Measurements from ENCODE around the gene RCE1. TPM values are rescaled to one million over a fixed set of nuclear protein-coding genes. Genes with fewer than 3 reads are reported as not detected.

Gene RCE1
- total RNA-seq, 1 experiment from 2014 or later: 33.1 TPM

DNA sequence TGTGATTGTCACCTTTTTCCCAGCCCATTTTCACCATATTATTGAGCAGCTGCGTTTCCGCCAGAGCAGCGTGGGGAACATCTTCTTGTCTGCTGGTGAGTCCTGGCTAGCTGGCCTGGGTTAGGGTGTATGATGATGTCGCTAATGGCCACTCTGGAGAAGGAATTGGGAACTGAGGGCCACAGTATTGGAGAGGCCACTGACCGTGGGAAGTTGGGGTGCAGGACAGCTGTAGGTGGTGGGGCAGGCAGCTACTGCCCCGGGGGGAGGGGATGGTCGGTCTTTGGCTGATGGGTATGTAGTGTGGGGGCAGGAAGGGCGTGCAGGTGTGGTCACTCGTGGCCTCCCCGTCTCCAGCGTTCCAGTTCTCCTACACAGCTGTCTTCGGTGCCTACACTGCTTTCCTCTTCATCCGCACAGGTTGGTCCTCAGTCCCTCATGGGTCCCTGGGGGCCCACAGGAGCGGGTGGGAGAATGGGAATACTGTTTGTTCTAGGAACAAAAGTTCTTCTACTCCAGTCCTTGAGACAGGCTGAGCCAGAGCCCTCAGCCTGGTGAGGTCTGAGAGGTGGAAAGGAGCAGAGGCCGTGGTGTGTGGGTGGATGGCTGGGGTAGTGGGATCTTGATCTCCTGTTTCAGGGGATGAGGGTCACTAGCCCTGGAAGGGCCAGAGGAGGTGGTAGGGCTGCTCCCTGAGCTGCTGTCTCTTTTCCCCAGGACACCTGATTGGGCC lies 2.1 kb downstream of the RCE1 start:
- CTCF ChIA-PET: interaction anchor here (0.7 kb wide), 1 partner anchor 193 kb away, joined by 5 read pairs; no protein-coding TSS in a partner anchor
- Histone ChIP-seq H3K9me3 (ENCODE audit: low read depth, low read length, poor library complexity, severe bottlenecking) (no peaks in the 10 kb centered on the region), H3K27me3 (replicated peaks; ENCODE audit: insufficient read depth, low read depth, low read length, poor library complexity) (no peaks in the 10 kb centered on the region), H3K4me3 (ENCODE audit: low read depth, low read length, poor library complexity, severe bottlenecking) (no peak overlapping the region), H3K27ac (ENCODE audit: low read depth, low read length, poor library complexity, severe bottlenecking) (no peak overlapping the region), H3K4me1 (ENCODE audit: insufficient read depth, low read length, poor library complexity, severe bottlenecking) (peaks cover 9% of the 10 kb centered on the region), H3K36me3 (ENCODE audit: insufficient read depth, low read length, poor library complexity, severe bottlenecking) (peaks cover 41% of the 10 kb centered on the region)
- POLR2A ChIA-PET (ENCODE audit: low non-redundant PET): no interaction called here
- TF ChIP-seq EZH2 (IDR thresholded peaks at IDR 0.05; ENCODE audit: borderline replicate concordance, low read depth, low read length, poor library complexity, severe bottlenecking) (no peak), CTCF (conservative IDR thresholded peaks at IDR 0.05; ENCODE audit: low read depth, low read length) (no peak)
- no TSS peak for BruUV-seq (replicated peaks)
- DNase-seq (ENCODE audit: low spot score): no peak
- intact Hi-C loops (cut with micrococcal nuclease; ENCODE audit: unreplicated experiment): no loop called here

DNA sequence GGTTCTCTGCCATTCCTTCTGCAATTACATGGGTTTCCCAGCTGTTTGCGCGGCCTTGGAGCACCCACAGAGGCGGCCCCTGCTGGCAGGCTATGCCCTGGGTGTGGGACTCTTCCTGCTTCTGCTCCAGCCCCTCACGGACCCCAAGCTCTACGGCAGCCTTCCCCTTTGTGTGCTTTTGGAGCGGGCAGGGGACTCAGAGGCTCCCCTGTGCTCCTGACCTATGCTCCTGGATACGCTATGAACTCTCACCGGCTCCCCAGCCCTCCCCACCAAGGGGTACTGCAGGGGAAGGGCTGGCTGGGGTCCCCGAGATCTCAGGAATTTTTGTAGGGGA lies 2.6 kb downstream of the RCE1 start:
- Histone ChIP-seq H3K4me1 (ENCODE audit: insufficient read depth, low read length, poor library complexity, severe bottlenecking) (peaks cover 9% of the 10 kb centered on the region), H3K27me3 (replicated peaks; ENCODE audit: insufficient read depth, low read depth, low read length, poor library complexity) (no peaks in the 10 kb centered on the region), H3K4me3 (ENCODE audit: low read depth, low read length, poor library complexity, severe bottlenecking) (no peak overlapping the region), H3K9me3 (ENCODE audit: low read depth, low read length, poor library complexity, severe bottlenecking) (no peaks in the 10 kb centered on the region), H3K36me3 (ENCODE audit: insufficient read depth, low read length, poor library complexity, severe bottlenecking) (peaks cover 41% of the 10 kb centered on the region), H3K27ac (ENCODE audit: low read depth, low read length, poor library complexity, severe bottlenecking) (no peak overlapping the region)
- no peak for TF ChIP-seq EZH2 (IDR thresholded peaks at IDR 0.05; ENCODE audit: borderline replicate concordance, low read depth, low read length, poor library complexity, severe bottlenecking)
- no peak for TF ChIP-seq CTCF (conservative IDR thresholded peaks at IDR 0.05; ENCODE audit: low read depth, low read length)
- ChIA-PET POLR2A (ENCODE audit: low non-redundant PET) (no interaction called here), CTCF (interaction anchor here (0.7 kb wide), 1 partner anchor 193 kb away, joined by 5 read pairs; no protein-coding TSS in a partner anchor)
- no peak for DNase-seq (ENCODE audit: low spot score)
- BruUV-seq (replicated peaks): no TSS peak
- intact Hi-C loops (cut with micrococcal nuclease; ENCODE audit: unreplicated experiment): no loop called here

GRCh38 chr11:66846671-66847091 lies 3.4 kb downstream of the RCE1 start:
- Histone ChIP-seq H3K4me1 (ENCODE audit: insufficient read depth, low read length, poor library complexity, severe bottlenecking) (peaks cover 9% of the 10 kb centered on the region), H3K4me3 (ENCODE audit: low read depth, low read length, poor library complexity, severe bottlenecking) (no peak overlapping the region), H3K27me3 (replicated peaks; ENCODE audit: insufficient read depth, low read depth, low read length, poor library complexity) (no peaks in the 10 kb centered on the region), H3K9me3 (ENCODE audit: low read depth, low read length, poor library complexity, severe bottlenecking) (no peaks in the 10 kb centered on the region), H3K27ac (ENCODE audit: low read depth, low read length, poor library complexity, severe bottlenecking) (no peak overlapping the region), H3K36me3 (ENCODE audit: insufficient read depth, low read length, poor library complexity, severe bottlenecking) (peaks cover 36% of the 10 kb centered on the region)
- POLR2A ChIA-PET (ENCODE audit: low non-redundant PET): no interaction called here
- TF ChIP-seq CTCF (conservative IDR thresholded peaks at IDR 0.05; ENCODE audit: low read depth, low read length): no peak
- no peak for TF ChIP-seq EZH2 (IDR thresholded peaks at IDR 0.05; ENCODE audit: borderline replicate concordance, low read depth, low read length, poor library complexity, severe bottlenecking)
- BruUV-seq (replicated peaks): no TSS peak
- intact Hi-C loops (cut with micrococcal nuclease; ENCODE audit: unreplicated experiment): no loop called here
- CTCF ChIA-PET: no interaction called here
- no peak for DNase-seq (ENCODE audit: low spot score)

All from A673 (cell line).